ENCODE measurements around the gene LRP8. TPM values are rescaled to one million over a fixed set of nuclear protein-coding genes. Genes with fewer than 3 reads are reported as not detected.
"Not testable (repeated sequence)": the region's sequence is repeated elsewhere in the genome, so short reads cannot be mapped to it uniquely, and the experiment has no call there.

LRP8 gene
- total and polyA plus RNA-seq, 7 experiments from 2014 or later = 0.64 to 45.8 (median 4.7) TPM

- no peak for ATAC-seq
- H3K27ac Mint-ChIP-seq = no peak overlapping the region
- intact Hi-C loops (cut with micrococcal nuclease) = no loop called here
Measured at GRCh38 chr1:53284224-53285020, 43.4 kb downstream of the LRP8 start.

GRCh38 chr1:53283156-53283555, 44.7 kb downstream of the LRP8 start:
- CTCF ChIA-PET; H3K4me1 ChIP-seq (ENCODE audit: control insufficient read depth in 2 of 2, insufficient read depth in 2 of 2, low read length in 2 of 2); DNase-seq; H3K4me3 Mint-ChIP-seq; H3K4me1 Mint-ChIP-seq; H3K27ac Mint-ChIP-seq; H3K9me3 Mint-ChIP-seq; H3K9me3 ChIP-seq (ENCODE audit: control insufficient read depth in 2 of 3, low read length in 3 of 3); intact Hi-C loops (cut with micrococcal nuclease); H3K36me3 ChIP-seq (ENCODE audit: control insufficient read depth in 2 of 3, insufficient read depth in 3 of 3, low read length in 3 of 3); H3K27me3 Mint-ChIP-seq; H3K27ac ChIP-seq (ENCODE audit: low read depth, low read length); H3K4me3 ChIP-seq (ENCODE audit: low read length); POLR2A ChIA-PET; H3K27me3 ChIP-seq (ENCODE audit: control insufficient read depth in 2 of 2, insufficient read depth in 2 of 2, low read length in 2 of 2); ATAC-seq; H3K36me3 Mint-ChIP-seq: not testable (repeated sequence)

More at GRCh38 chr1:53284224-53285020, 43.4 kb downstream of the LRP8 start:
- DNase-seq = no peak
- no peak overlapping the region for H3K4me3 Mint-ChIP-seq
- Histone ChIP-seq H3K4me1 (ENCODE audit: control insufficient read depth in 2 of 2, insufficient read depth in 2 of 2, low read length in 2 of 2) (no peaks in the 10 kb centered on the region), H3K27me3 (ENCODE audit: control insufficient read depth in 2 of 2, insufficient read depth in 2 of 2, low read length in 2 of 2) (no peaks in the 10 kb centered on the region), H3K4me3 (ENCODE audit: low read length) (no peak overlapping the region), H3K36me3 (ENCODE audit: control insufficient read depth in 2 of 3, insufficient read depth in 3 of 3, low read length in 3 of 3) (peaks cover 0 to 3% (median 0%) of the 10 kb centered on the region in 3 experiments), H3K9me3 (ENCODE audit: control insufficient read depth in 2 of 3, low read length in 3 of 3) (no peaks in the 10 kb centered on the region), H3K27ac (ENCODE audit: low read depth, low read length) (no peak overlapping the region)
- peaks cover 0 to 7% (median 0%) of the 10 kb centered on the region in 5 donors for H3K36me3 Mint-ChIP-seq
- H3K27me3 Mint-ChIP-seq = no peaks in the 10 kb centered on the region
- peaks cover 0 to 3% (median 0%) of the 10 kb centered on the region in 7 donors for H3K4me1 Mint-ChIP-seq
- ChIA-PET POLR2A (no interaction called here), CTCF (no interaction called here)
- H3K9me3 Mint-ChIP-seq = no peaks in the 10 kb centered on the region

GRCh38 chr1:53281133-53281532, 46.7 kb downstream of the LRP8 start:
- Histone ChIP-seq H3K36me3 (ENCODE audit: control insufficient read depth in 2 of 3, insufficient read depth in 3 of 3, low read length in 3 of 3) (peaks cover 0 to 3% (median 0%) of the 10 kb centered on the region in 3 experiments), H3K4me1 (ENCODE audit: control insufficient read depth in 2 of 2, insufficient read depth in 2 of 2, low read length in 2 of 2) (no peaks in the 10 kb centered on the region), H3K27me3 (ENCODE audit: control insufficient read depth in 2 of 2, insufficient read depth in 2 of 2, low read length in 2 of 2) (no peaks in the 10 kb centered on the region), H3K4me3 (ENCODE audit: low read length) (no peak overlapping the region), H3K9me3 (ENCODE audit: control insufficient read depth in 2 of 3, low read length in 3 of 3) (no peaks in the 10 kb centered on the region), H3K27ac (ENCODE audit: low read depth, low read length) (no peak overlapping the region)
- Mint-ChIP-seq H3K4me3 (no peak overlapping the region), H3K36me3 (peaks cover 0 to 10% (median 0%) of the 10 kb centered on the region in 5 donors), H3K9me3 (no peaks in the 10 kb centered on the region), H3K27me3 (no peaks in the 10 kb centered on the region), H3K27ac (peak overlapping the region in 3 of 9 donors; percentile 6 to 51 (median 38)), H3K4me1 (peaks cover 0 to 2% (median 0%) of the 10 kb centered on the region in 7 donors)
- DNase-seq = no peak
- intact Hi-C loops (cut with micrococcal nuclease) = no loop called here
- no peak for ATAC-seq
- ChIA-PET POLR2A (no interaction called here), CTCF (interaction anchor here (1.3 to 6.0 kb wide), 2 partner anchors 13 to 114 kb away, joined by 3 to 88 read pairs; no protein-coding TSS in a partner anchor)

- H3K27ac Mint-ChIP-seq = peak overlapping the region in 2 of 9 donors; percentile 6 to 10
- H3K36me3 ChIP-seq (ENCODE audit: control insufficient read depth in 2 of 3, insufficient read depth in 3 of 3, low read length in 3 of 3) = peaks cover 0 to 5% (median 0%) of the 10 kb centered on the region in 3 experiments
- intact Hi-C loops (cut with micrococcal nuclease) = no loop called here
Measured at GRCh38 chr1:53280496-53280895, 47.4 kb downstream of the LRP8 start.

GRCh38 chr1:53279296-53280200, 48.3 kb downstream of the LRP8 start:
- Mint-ChIP-seq H3K4me1 (peaks cover 0 to 2% (median 0%) of the 10 kb centered on the region in 7 donors), H3K36me3 (peaks cover 0 to 12% (median 0%) of the 10 kb centered on the region in 5 donors), H3K27me3 (no peaks in the 10 kb centered on the region), H3K4me3 (no peak overlapping the region), H3K27ac (peak overlapping the region in 1 of 9 donors; percentile 13), H3K9me3 (no peaks in the 10 kb centered on the region)
- no peak overlapping the region for H3K4me3 ChIP-seq (ENCODE audit: low read length)
- DNase-seq = no peak
- H3K4me1 ChIP-seq (ENCODE audit: control insufficient read depth in 2 of 2, insufficient read depth in 2 of 2, low read length in 2 of 2) = no peaks in the 10 kb centered on the region
- ATAC-seq = no peak
- POLR2A ChIA-PET = no interaction called here
- no peaks in the 10 kb centered on the region for H3K27me3 ChIP-seq (ENCODE audit: control insufficient read depth in 2 of 2, insufficient read depth in 2 of 2, low read length in 2 of 2)
- H3K9me3 ChIP-seq (ENCODE audit: control insufficient read depth in 2 of 3, low read length in 3 of 3) = no peaks in the 10 kb centered on the region
- intact Hi-C loops (cut with micrococcal nuclease) = loop anchor here in 1 of 2 donors (2.0 to 5.0 kb wide), 3 partner anchors 48 to 403 kb away; partner anchors contain the start of gene LRP8
- peaks cover 0 to 3% (median 0%) of the 10 kb centered on the region in 3 experiments for H3K36me3 ChIP-seq (ENCODE audit: control insufficient read depth in 2 of 3, insufficient read depth in 3 of 3, low read length in 3 of 3)
- CTCF ChIA-PET = interaction anchor here (0.6 to 6.0 kb wide), 6 partner anchors 15 to 124 kb away, joined by 3 to 88 read pairs (median 4); no protein-coding TSS in a partner anchor
- H3K27ac ChIP-seq (ENCODE audit: low read depth, low read length) = no peak overlapping the region

More at GRCh38 chr1:53280496-53280895, 47.4 kb downstream of the LRP8 start:
- peaks cover 0 to 2% (median 0%) of the 10 kb centered on the region in 7 donors for H3K4me1 Mint-ChIP-seq
- H3K27me3 Mint-ChIP-seq = no peaks in the 10 kb centered on the region
- ChIA-PET CTCF (interaction anchor here (1.3 to 6.0 kb wide), 2 partner anchors 14 to 114 kb away, joined by 3 to 88 read pairs; no protein-coding TSS in a partner anchor), POLR2A (no interaction called here)
- Histone ChIP-seq H3K9me3 (ENCODE audit: control insufficient read depth in 2 of 3, low read length in 3 of 3) (no peaks in the 10 kb centered on the region), H3K4me1 (ENCODE audit: control insufficient read depth in 2 of 2, insufficient read depth in 2 of 2, low read length in 2 of 2) (no peaks in the 10 kb centered on the region), H3K27ac (ENCODE audit: low read depth, low read length) (no peak overlapping the region), H3K4me3 (ENCODE audit: low read length) (no peak overlapping the region), H3K27me3 (ENCODE audit: control insufficient read depth in 2 of 2, insufficient read depth in 2 of 2, low read length in 2 of 2) (no peaks in the 10 kb centered on the region)
- H3K9me3 Mint-ChIP-seq = no peaks in the 10 kb centered on the region
- ATAC-seq (no peak), DNase-seq (no peak)
- H3K4me3 Mint-ChIP-seq = no peak overlapping the region
- peaks cover 0 to 12% (median 0%) of the 10 kb centered on the region in 5 donors for H3K36me3 Mint-ChIP-seq

- Histone ChIP-seq H3K9me3 (ENCODE audit: control insufficient read depth in 2 of 3, low read length in 3 of 3) (no peaks in the 10 kb centered on the region), H3K4me1 (ENCODE audit: control insufficient read depth in 2 of 2, insufficient read depth in 2 of 2, low read length in 2 of 2) (no peaks in the 10 kb centered on the region), H3K27ac (ENCODE audit: low read depth, low read length) (no peak overlapping the region), H3K27me3 (ENCODE audit: control insufficient read depth in 2 of 2, insufficient read depth in 2 of 2, low read length in 2 of 2) (no peaks in the 10 kb centered on the region), H3K36me3 (ENCODE audit: control insufficient read depth in 2 of 3, insufficient read depth in 3 of 3, low read length in 3 of 3) (peaks cover 0 to 3% (median 0%) of the 10 kb centered on the region in 3 experiments), H3K4me3 (ENCODE audit: low read length) (no peak overlapping the region)
- Mint-ChIP-seq H3K4me1 (peaks cover 0 to 2% (median 0%) of the 10 kb centered on the region in 7 donors), H3K9me3 (no peaks in the 10 kb centered on the region), H3K36me3 (peaks cover 0 to 10% (median 0%) of the 10 kb centered on the region in 5 donors), H3K27me3 (no peaks in the 10 kb centered on the region), H3K27ac (peak overlapping the region in 1 of 9 donors; percentile 71), H3K4me3 (no peak overlapping the region)
- ATAC-seq (peak; percentile 76), DNase-seq (peak; percentile 31 to 74 (median 62))
- POLR2A ChIA-PET = interaction anchor here (0.6 kb wide), 1 partner anchor 540 kb away, joined by 5 read pairs; no protein-coding TSS in a partner anchor
- intact Hi-C loops (cut with micrococcal nuclease) = loop anchor here (1.0 to 5.0 kb wide), 7 partner anchors 48 to 476 kb away; partner anchors contain the start of gene LRP8 (in 1 of the 2)
- CTCF ChIA-PET = interaction anchor here (0.6 to 6.0 kb wide), 16 partner anchors 8 to 559 kb away, joined by 3 to 88 read pairs (median 4); no protein-coding TSS in a partner anchor
Measured at GRCh38 chr1:53278298-53278725, 49.6 kb downstream of the LRP8 start.

Data from naive thymus-derived CD4-positive, alpha-beta T cell (primary cell).